HCT116 (cell line): ENCODE measurements around the gene TRIM24. TPM values are rescaled to one million over a fixed set of nuclear protein-coding genes. Genes with fewer than 3 reads are reported as not detected.

Source experiments
- ATAC-seq: fragments of 200-7000 bp; cut with Tn5 transposase; 2 replicates; pipeline ENCODE4 v1.9.1; 2020; ENCODE audit warnings: mild to moderate bottlenecking, moderate library complexity
- BruUV-seq: library from RNA; stranded (reverse); fragments of 400-500 nt; replicated peaks from 2 replicates; lab custom pipeline; 2021; lab: Mats Ljungman, UMichigan
- CTCF ChIA-PET: fragments of 300-600 bp; sonication (Branson Sonifier 250); formaldehyde crosslinking; loops from one replicate; lab custom pipeline; 2021; ENCODE audit warnings: antibody characterized with exemption; lab: Charles Lee
- POLR2A ChIA-PET: fragments of 300-600, 350-600 bp; sonication (Branson Sonifier 250); formaldehyde crosslinking; loops from one replicate; lab custom pipeline; 2021; ENCODE audit warnings: antibody characterized with exemption; lab: Charles Lee
- RAD21 ChIA-PET, 2 experiments: fragments of 300-600 bp; sonication (Branson Sonifier 250); formaldehyde crosslinking; loops; one replicate each; lab custom pipeline; 2023; ENCODE audit warnings: low total read pairs in 2 of 2; ENCODE audit not compliant: uncharacterized antibody in 2 of 2, unreplicated experiment in 2 of 2, low non-redundant PET in 1 of 2; lab: Charles Lee
- DNase-seq: peaks from one replicate; pipeline ENCODE4 v3.0.0-alpha.2; 2010; ENCODE audit warnings: low read depth, low spot score
- H2AFZ ChIP-seq: fragments of 200-600 bp; shearing (Covaris generic), sonication (generic); 2 replicates; pipeline ENCODE4 v1.6.1; 2017; ENCODE audit warnings: low read depth, mixed run types, mixed read lengths, antibody characterized with exemption, low read length; ENCODE audit not compliant: poor library complexity, severe bottlenecking
- H3K27ac ChIP-seq: 2 replicates; pipeline ENCODE4 v1.5.1; 2012; ENCODE audit warnings: low read depth, low read length
- H3K27me3 ChIP-seq: fragments of 200-600 bp; sonication (generic); 2 replicates; pipeline ENCODE4 v1.6.1; 2016; ENCODE audit warnings: mixed run types, low read length, mixed read lengths; ENCODE audit not compliant: insufficient read depth
- H3K36me3 ChIP-seq, 2 experiments: fragments of 200-500 bp in 1 of 2; fragments of 200-600 bp in 1 of 2; sonication (Bioruptor generic) in 1 of 2; sonication (generic) in 1 of 2; 2 replicates each; pipeline versions ENCODE4 v1.5.1 to v1.6.1; 2014 to 2016; ENCODE audit warnings: low read length in 2 of 2, inconsistent platforms in 1 of 2, mixed read lengths in 1 of 2, mixed run types in 1 of 2; ENCODE audit not compliant: insufficient read depth in 2 of 2, control insufficient read depth in 1 of 2
- H3K4me1 ChIP-seq, 2 experiments: fragments of 200-600 bp in 1 of 2; sonication (generic) in 1 of 2; 2 replicates each; pipeline versions ENCODE4 v1.5.1 to v1.6.1; 2012 to 2017; ENCODE audit warnings: low read length in 2 of 2, inconsistent platforms in 1 of 2, mild to moderate bottlenecking in 1 of 2, mixed read lengths in 1 of 2, mixed run types in 1 of 2, moderate library complexity in 1 of 2; ENCODE audit not compliant: insufficient read depth in 2 of 2, control insufficient read depth in 1 of 2
- H3K4me2 ChIP-seq: fragments of 200-600 bp; sonication (generic); 2 replicates; pipeline ENCODE4 v1.6.1; 2017; ENCODE audit warnings: mixed run types, low read length, mixed read lengths
- H3K4me3 ChIP-seq, 2 experiments: fragments of 200-600 bp in 1 of 2; sonication (generic) in 1 of 2; replicated peaks in 1 of 2; 2 replicates each; pipeline ENCODE4 v1.5.1; 2011 to 2016; ENCODE audit warnings: low read length in 2 of 2, control low read depth in 1 of 2, low read depth in 1 of 2, mild to moderate bottlenecking in 1 of 2, mixed read lengths in 1 of 2, mixed run types in 1 of 2
- H3K79me2 ChIP-seq: fragments of 200-600 bp; sonication (generic); 2 replicates; pipeline ENCODE4 v1.6.1; 2017; ENCODE audit warnings: mild to moderate bottlenecking, mixed run types, low read length, moderate library complexity, mixed read lengths; ENCODE audit not compliant: insufficient read depth
- H3K9ac ChIP-seq: fragments of 200-600 bp; sonication (generic); 2 replicates; pipeline ENCODE4 v1.6.1; 2016; ENCODE audit warnings: low read length, mixed read lengths
- H3K9me2 ChIP-seq: fragments of 200-600 bp; sonication (generic), shearing (Covaris generic); 2 replicates; pipeline ENCODE4 v1.6.1; 2017; ENCODE audit warnings: mixed run types, mild to moderate bottlenecking, moderate library complexity; ENCODE audit not compliant: insufficient read depth
- H3K9me3 ChIP-seq, 2 experiments: fragments of 200-500 bp in 1 of 2; fragments of 200-600 bp in 1 of 2; sonication (Bioruptor generic) in 1 of 2; sonication (generic) in 1 of 2; 2 replicates each; pipeline ENCODE4 v1.6.1; 2014 to 2017; ENCODE audit warnings: low read length in 2 of 2, mixed read lengths in 2 of 2, inconsistent platforms in 1 of 2, low read depth in 1 of 2, mild to moderate bottlenecking in 1 of 2, mixed run types in 1 of 2, moderate library complexity in 1 of 2; ENCODE audit not compliant: control insufficient read depth in 1 of 2, insufficient read depth in 1 of 2
- H4K20me1 ChIP-seq: fragments of 200-600 bp; sonication (generic), shearing (Covaris generic); 2 replicates; pipeline ENCODE4 v1.6.1; 2017; ENCODE audit warnings: mixed run types, mild to moderate bottlenecking, moderate library complexity; ENCODE audit not compliant: insufficient read depth
- EZH2phosphoT487 ChIP-seq: fragments of 200-600 bp; IDR thresholded peaks from 2 replicates; pipeline ENCODE4 v1.6.1; 2018; ENCODE audit warnings: antibody characterized with exemption, borderline replicate concordance
- FOSL1 ChIP-seq: IDR thresholded peaks from 2 replicates; pipeline ENCODE4 v1.6.1; 2012; ENCODE audit warnings: low read depth
- POLR2A ChIP-seq: IDR thresholded peaks from 2 replicates; pipeline ENCODE4 v1.7.0; 2011; ENCODE audit warnings: borderline replicate concordance; ENCODE audit not compliant: insufficient read depth, insufficient read length; ENCODE audit errors: extremely low read depth
- POLR2AphosphoS5 ChIP-seq: IDR thresholded peaks from 2 replicates; pipeline ENCODE4 v1.6.1; 2011; ENCODE audit warnings: mild to moderate bottlenecking, low read depth, low read length, moderate library complexity
- TCF7L2 ChIP-seq: IDR thresholded peaks from 2 replicates; pipeline ENCODE4 v1.7.0; 2011; ENCODE audit warnings: borderline replicate concordance, inconsistent platforms; ENCODE audit not compliant: insufficient read depth, insufficient read length; ENCODE audit errors: extremely low read depth
- ZNF274 ChIP-seq: fragments of 200-500 bp; sonication (Bioruptor generic); IDR thresholded peaks from 2 replicates; pipeline ENCODE4 v1.6.1; 2014; ENCODE audit warnings: mild to moderate bottlenecking, low read depth, low read length, inconsistent platforms
- intact Hi-C: fragments of 100-400 bp; cut with micrococcal nuclease; formaldehyde crosslinking; loops from 2 replicates; pipeline ENCODE4 v1.10.0; 2022
- total RNA-seq: library from RNA; stranded (reverse); gene quantifications from one replicate; pipeline ENCODE4 v1.2.1, GENCODE V29; 2021; ENCODE audit not compliant: unreplicated experiment
- TF ChIP-seq, protein P1 (sequence below): IDR thresholded peaks from 2 replicates; pipeline ENCODE4 v1.6.1; 2012; ENCODE audit warnings: low read depth
- TF ChIP-seq, protein P2 (sequence below), 3 experiments: fragments of 200-600 bp in 1 of 3; sonication (generic) in 1 of 3; IDR thresholded peaks in 2 of 3; conservative IDR thresholded peaks in 1 of 3; 2 replicates each; pipeline ENCODE4 v1.5.1; 2012 to 2017; ENCODE audit warnings: low read depth in 2 of 3, low read length in 2 of 3, antibody characterized with exemption in 1 of 3, borderline replicate concordance in 1 of 3, control low read depth in 1 of 3, mild to moderate bottlenecking in 1 of 3, mixed read lengths in 1 of 3, mixed run types in 1 of 3, moderate library complexity in 1 of 3; ENCODE audit not compliant: insufficient read depth in 1 of 3
- TF ChIP-seq, protein P3 (sequence below): IDR thresholded peaks from 2 replicates; pipeline ENCODE4 v1.6.1; 2012

TRIM24 gene
- total RNA-seq, 1 experiment from 2014 or later: 12.8 TPM

DNA sequence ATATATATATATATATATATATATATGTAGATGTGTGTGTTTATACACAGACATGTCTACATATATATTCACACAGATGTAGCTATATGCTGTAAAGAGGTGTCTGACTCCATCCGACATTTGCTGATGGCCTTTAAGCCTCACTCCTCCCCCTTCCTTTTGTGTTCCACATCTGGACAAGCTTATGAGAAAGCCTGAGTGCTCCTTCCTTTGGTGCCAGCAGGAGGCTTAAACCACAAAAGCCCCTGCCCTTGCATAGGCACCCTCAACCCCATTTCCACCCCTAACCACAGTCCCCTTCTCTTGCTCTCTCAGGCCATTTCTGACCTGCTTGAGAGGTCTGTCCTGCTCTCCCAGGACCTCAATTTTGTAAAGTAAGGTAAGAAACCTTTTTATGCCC lies 142.4 kb downstream of the TRIM24 start:
- H3K9me2 ChIP-seq: no peaks in the 10 kb centered on the region
- ChIA-PET RAD21 (interaction anchor here in 1 of 2 experiments (0.5 kb wide), 1 partner anchor 634 kb away, joined by 3 read pairs; no protein-coding TSS in a partner anchor), CTCF (no interaction called here), POLR2A (no interaction called here)
- H3K4me3 ChIP-seq: no peak overlapping the region
- no TSS peak for BruUV-seq
- H3K4me2 ChIP-seq: no peak overlapping the region
- H3K9me3 ChIP-seq: no peaks in the 10 kb centered on the region; a peak in 1 of 4 replicates
- no peaks in the 10 kb centered on the region for H4K20me1 ChIP-seq
- no peak overlapping the region for H3K9ac ChIP-seq
- no peaks in the 10 kb centered on the region for H3K4me1 ChIP-seq
- no peaks in the 10 kb centered on the region for H3K79me2 ChIP-seq
- ATAC-seq: no peak
- no peak overlapping the region for H2AFZ ChIP-seq
- H3K36me3 ChIP-seq: no peaks in the 10 kb centered on the region
- TF ChIP-seq, protein P1, sequence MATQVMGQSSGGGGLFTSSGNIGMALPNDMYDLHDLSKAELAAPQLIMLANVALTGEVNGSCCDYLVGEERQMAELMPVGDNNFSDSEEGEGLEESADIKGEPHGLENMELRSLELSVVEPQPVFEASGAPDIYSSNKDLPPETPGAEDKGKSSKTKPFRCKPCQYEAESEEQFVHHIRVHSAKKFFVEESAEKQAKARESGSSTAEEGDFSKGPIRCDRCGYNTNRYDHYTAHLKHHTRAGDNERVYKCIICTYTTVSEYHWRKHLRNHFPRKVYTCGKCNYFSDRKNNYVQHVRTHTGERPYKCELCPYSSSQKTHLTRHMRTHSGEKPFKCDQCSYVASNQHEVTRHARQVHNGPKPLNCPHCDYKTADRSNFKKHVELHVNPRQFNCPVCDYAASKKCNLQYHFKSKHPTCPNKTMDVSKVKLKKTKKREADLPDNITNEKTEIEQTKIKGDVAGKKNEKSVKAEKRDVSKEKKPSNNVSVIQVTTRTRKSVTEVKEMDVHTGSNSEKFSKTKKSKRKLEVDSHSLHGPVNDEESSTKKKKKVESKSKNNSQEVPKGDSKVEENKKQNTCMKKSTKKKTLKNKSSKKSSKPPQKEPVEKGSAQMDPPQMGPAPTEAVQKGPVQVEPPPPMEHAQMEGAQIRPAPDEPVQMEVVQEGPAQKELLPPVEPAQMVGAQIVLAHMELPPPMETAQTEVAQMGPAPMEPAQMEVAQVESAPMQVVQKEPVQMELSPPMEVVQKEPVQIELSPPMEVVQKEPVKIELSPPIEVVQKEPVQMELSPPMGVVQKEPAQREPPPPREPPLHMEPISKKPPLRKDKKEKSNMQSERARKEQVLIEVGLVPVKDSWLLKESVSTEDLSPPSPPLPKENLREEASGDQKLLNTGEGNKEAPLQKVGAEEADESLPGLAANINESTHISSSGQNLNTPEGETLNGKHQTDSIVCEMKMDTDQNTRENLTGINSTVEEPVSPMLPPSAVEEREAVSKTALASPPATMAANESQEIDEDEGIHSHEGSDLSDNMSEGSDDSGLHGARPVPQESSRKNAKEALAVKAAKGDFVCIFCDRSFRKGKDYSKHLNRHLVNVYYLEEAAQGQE: no peak
- TF ChIP-seq FOSL1 (no peak), POLR2A (no peak), ZNF274 (no peak), TCF7L2 (no peak), EZH2phosphoT487 (no peak), POLR2AphosphoS5 (no peak)
- TF ChIP-seq, protein P2, sequence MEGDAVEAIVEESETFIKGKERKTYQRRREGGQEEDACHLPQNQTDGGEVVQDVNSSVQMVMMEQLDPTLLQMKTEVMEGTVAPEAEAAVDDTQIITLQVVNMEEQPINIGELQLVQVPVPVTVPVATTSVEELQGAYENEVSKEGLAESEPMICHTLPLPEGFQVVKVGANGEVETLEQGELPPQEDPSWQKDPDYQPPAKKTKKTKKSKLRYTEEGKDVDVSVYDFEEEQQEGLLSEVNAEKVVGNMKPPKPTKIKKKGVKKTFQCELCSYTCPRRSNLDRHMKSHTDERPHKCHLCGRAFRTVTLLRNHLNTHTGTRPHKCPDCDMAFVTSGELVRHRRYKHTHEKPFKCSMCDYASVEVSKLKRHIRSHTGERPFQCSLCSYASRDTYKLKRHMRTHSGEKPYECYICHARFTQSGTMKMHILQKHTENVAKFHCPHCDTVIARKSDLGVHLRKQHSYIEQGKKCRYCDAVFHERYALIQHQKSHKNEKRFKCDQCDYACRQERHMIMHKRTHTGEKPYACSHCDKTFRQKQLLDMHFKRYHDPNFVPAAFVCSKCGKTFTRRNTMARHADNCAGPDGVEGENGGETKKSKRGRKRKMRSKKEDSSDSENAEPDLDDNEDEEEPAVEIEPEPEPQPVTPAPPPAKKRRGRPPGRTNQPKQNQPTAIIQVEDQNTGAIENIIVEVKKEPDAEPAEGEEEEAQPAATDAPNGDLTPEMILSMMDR (IDR thresholded peaks at IDR 0.05 in 2 of 3, conservative IDR thresholded peaks at IDR 0.05 in 1 of 3; ENCODE audit: borderline replicate concordance in 1 of 3, insufficient read depth in 1 of 3, low read depth in 2 of 3, low read length in 2 of 3): no peak
- TF ChIP-seq, protein P3, sequence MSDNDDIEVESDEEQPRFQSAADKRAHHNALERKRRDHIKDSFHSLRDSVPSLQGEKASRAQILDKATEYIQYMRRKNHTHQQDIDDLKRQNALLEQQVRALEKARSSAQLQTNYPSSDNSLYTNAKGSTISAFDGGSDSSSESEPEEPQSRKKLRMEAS: no peak
- no peak for DNase-seq
- intact Hi-C loops: no loop called here
- no peak overlapping the region for H3K27ac ChIP-seq
- no peaks in the 10 kb centered on the region for H3K27me3 ChIP-seq
